ENCODE measurements around the gene ZBTB20.

Gene ZBTB20

GRCh38 chr3:114554731-114555130, 592.4 kb downstream of the ZBTB20 start:
- Histone ChIP-seq H3K4me3 (ENCODE audit: low read length) (no peak overlapping the region), H2AFZ (ENCODE audit: low read depth, low read length) (no peak overlapping the region), H3K4me2 (ENCODE audit: low read length) (no peak overlapping the region), H3K9ac (ENCODE audit: low read length) (no peak overlapping the region), H4K20me1 (ENCODE audit: insufficient read depth, low read length) (no peaks in the 10 kb centered on the region), H3K9me3 (ENCODE audit: insufficient read depth, low read length) (no peaks in the 10 kb centered on the region), H3K27ac (ENCODE audit: low read length) (no peak overlapping the region), H3K79me2 (ENCODE audit: low read length) (no peaks in the 10 kb centered on the region), H3K36me3 (replicated peaks; ENCODE audit: low read depth, low read length) (no peaks in the 10 kb centered on the region), H3K27me3 (ENCODE audit: low read depth, low read length) (no peaks in the 10 kb centered on the region), H3K4me1 (ENCODE audit: low read length) (no peaks in the 10 kb centered on the region)
- TF ChIP-seq CTCF (IDR thresholded peaks at IDR 0.05; ENCODE audit: low read depth, low read length) = no peak
- TF ChIP-seq EZH2phosphoT487 (IDR thresholded peaks at IDR 0.05; ENCODE audit: low read depth) = no peak

DNA sequence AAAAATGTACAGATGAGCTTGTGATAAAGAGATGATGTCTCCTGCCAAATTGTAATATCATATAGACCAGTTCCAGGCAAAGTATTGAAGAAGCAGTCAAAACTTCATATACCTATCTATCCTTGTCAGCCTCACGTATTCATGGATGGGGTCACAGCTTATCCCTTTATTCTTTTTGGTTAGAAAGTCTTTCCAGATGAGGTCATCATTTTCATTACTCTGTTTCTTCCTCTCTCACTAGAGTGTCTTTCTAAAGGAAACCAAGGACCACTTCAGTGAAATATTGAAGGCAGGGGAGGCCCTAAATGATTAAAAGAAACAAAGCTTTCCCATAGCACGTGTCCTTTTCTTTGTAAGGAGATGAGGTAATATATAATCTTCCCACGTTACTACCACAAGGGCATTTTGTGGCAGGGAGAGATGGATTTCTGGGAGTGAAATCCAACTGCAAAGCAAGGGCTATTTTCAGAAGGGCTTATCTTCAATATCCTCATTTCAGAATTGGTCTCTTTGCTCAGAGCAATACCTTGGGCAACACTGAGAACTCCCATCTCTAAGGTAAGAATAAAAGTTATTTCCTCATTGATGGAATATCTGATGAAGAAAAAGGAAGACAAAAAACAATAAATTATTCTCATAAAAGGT, 593.0 kb downstream of the ZBTB20 start:
- Histone ChIP-seq H3K36me3 (replicated peaks; ENCODE audit: low read depth, low read length) (no peaks in the 10 kb centered on the region), H3K27me3 (ENCODE audit: low read depth, low read length) (no peaks in the 10 kb centered on the region), H3K9ac (ENCODE audit: low read length) (no peak overlapping the region), H3K79me2 (ENCODE audit: low read length) (no peaks in the 10 kb centered on the region), H3K4me1 (ENCODE audit: low read length) (no peaks in the 10 kb centered on the region), H3K4me3 (ENCODE audit: low read length) (no peak overlapping the region), H2AFZ (ENCODE audit: low read depth, low read length) (no peak overlapping the region), H3K27ac (ENCODE audit: low read length) (no peak overlapping the region), H4K20me1 (ENCODE audit: insufficient read depth, low read length) (no peaks in the 10 kb centered on the region), H3K9me3 (ENCODE audit: insufficient read depth, low read length) (no peaks in the 10 kb centered on the region), H3K4me2 (ENCODE audit: low read length) (no peak overlapping the region)
- TF ChIP-seq EZH2phosphoT487 (IDR thresholded peaks at IDR 0.05; ENCODE audit: low read depth) (no peak), CTCF (IDR thresholded peaks at IDR 0.05; ENCODE audit: low read depth, low read length) (no peak)

GRCh38 chr3:114552527-114552812, 594.6 kb downstream of the ZBTB20 start:
- Histone ChIP-seq H3K27ac (ENCODE audit: low read length) (no peak overlapping the region), H3K9ac (ENCODE audit: low read length) (no peak overlapping the region), H4K20me1 (ENCODE audit: insufficient read depth, low read length) (no peaks in the 10 kb centered on the region), H3K4me1 (ENCODE audit: low read length) (no peaks in the 10 kb centered on the region), H3K79me2 (ENCODE audit: low read length) (no peaks in the 10 kb centered on the region), H3K36me3 (replicated peaks; ENCODE audit: low read depth, low read length) (no peaks in the 10 kb centered on the region), H3K4me2 (ENCODE audit: low read length) (no peak overlapping the region), H3K4me3 (ENCODE audit: low read length) (no peak overlapping the region), H2AFZ (ENCODE audit: low read depth, low read length) (no peak overlapping the region), H3K9me3 (ENCODE audit: insufficient read depth, low read length) (no peaks in the 10 kb centered on the region), H3K27me3 (ENCODE audit: low read depth, low read length) (no peaks in the 10 kb centered on the region)
- TF ChIP-seq EZH2phosphoT487 (IDR thresholded peaks at IDR 0.05; ENCODE audit: low read depth) (no peak), CTCF (IDR thresholded peaks at IDR 0.05; ENCODE audit: low read depth, low read length) (no peak)

DNA sequence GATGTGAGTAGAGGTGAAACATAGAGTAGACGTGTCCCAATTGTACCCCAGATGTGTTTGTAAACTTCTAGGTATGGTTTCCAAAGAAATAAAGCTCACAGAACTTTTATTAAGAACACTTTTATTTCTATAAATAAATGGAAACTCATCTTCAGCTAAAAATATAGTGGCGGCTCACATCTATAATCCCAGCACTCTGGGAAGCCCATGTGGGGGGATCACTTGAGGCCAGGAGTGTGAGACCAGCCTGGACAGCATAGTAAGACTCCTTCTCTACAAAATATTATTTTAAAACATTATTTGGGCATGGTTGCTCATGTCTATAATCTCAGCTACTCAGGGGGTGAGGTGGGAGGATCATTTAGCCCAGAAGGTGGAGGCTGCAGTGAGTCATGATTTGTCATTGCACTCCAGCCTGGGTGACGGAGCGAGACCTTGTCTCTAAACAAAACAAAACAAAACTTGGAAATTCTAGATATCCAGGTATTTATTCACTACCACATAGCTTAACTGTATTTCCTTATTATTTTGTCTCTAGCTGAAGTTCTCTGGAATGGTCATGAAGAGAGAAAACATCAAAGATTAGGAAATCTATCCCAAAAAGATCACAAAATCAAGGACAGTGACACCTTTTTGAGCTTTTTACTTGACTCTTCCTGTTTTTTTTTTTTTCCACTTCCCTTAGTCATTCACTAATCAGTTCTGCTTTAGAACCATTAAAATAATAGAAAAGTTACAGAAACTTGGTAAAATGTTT, 595.1 kb downstream of the ZBTB20 start:
- Histone ChIP-seq H3K9ac (ENCODE audit: low read length) (no peak overlapping the region), H2AFZ (ENCODE audit: low read depth, low read length) (no peak overlapping the region), H3K4me2 (ENCODE audit: low read length) (no peak overlapping the region), H3K4me1 (ENCODE audit: low read length) (no peaks in the 10 kb centered on the region), H3K27ac (ENCODE audit: low read length) (no peak overlapping the region), H3K79me2 (ENCODE audit: low read length) (no peaks in the 10 kb centered on the region), H4K20me1 (ENCODE audit: insufficient read depth, low read length) (no peaks in the 10 kb centered on the region), H3K27me3 (ENCODE audit: low read depth, low read length) (no peaks in the 10 kb centered on the region), H3K4me3 (ENCODE audit: low read length) (no peak overlapping the region), H3K36me3 (replicated peaks; ENCODE audit: low read depth, low read length) (no peaks in the 10 kb centered on the region), H3K9me3 (ENCODE audit: insufficient read depth, low read length) (no peaks in the 10 kb centered on the region)
- no peak for TF ChIP-seq EZH2phosphoT487 (IDR thresholded peaks at IDR 0.05; ENCODE audit: low read depth)

Data from OCI-LY3 (cell line).